NCI-H82 treated with DMSO at 0.1 percent for 48 hours (cell line): ENCODE measurements around the gene HS3ST5.

Experiments
- DNase-seq: peaks from one replicate; lab custom pipeline; 2025; ENCODE audit not compliant: unreplicated experiment; lab: John Stamatoyannopoulos, UW

Gene HS3ST5, protein sequence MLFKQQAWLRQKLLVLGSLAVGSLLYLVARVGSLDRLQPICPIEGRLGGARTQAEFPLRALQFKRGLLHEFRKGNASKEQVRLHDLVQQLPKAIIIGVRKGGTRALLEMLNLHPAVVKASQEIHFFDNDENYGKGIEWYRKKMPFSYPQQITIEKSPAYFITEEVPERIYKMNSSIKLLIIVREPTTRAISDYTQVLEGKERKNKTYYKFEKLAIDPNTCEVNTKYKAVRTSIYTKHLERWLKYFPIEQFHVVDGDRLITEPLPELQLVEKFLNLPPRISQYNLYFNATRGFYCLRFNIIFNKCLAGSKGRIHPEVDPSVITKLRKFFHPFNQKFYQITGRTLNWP

DNA sequence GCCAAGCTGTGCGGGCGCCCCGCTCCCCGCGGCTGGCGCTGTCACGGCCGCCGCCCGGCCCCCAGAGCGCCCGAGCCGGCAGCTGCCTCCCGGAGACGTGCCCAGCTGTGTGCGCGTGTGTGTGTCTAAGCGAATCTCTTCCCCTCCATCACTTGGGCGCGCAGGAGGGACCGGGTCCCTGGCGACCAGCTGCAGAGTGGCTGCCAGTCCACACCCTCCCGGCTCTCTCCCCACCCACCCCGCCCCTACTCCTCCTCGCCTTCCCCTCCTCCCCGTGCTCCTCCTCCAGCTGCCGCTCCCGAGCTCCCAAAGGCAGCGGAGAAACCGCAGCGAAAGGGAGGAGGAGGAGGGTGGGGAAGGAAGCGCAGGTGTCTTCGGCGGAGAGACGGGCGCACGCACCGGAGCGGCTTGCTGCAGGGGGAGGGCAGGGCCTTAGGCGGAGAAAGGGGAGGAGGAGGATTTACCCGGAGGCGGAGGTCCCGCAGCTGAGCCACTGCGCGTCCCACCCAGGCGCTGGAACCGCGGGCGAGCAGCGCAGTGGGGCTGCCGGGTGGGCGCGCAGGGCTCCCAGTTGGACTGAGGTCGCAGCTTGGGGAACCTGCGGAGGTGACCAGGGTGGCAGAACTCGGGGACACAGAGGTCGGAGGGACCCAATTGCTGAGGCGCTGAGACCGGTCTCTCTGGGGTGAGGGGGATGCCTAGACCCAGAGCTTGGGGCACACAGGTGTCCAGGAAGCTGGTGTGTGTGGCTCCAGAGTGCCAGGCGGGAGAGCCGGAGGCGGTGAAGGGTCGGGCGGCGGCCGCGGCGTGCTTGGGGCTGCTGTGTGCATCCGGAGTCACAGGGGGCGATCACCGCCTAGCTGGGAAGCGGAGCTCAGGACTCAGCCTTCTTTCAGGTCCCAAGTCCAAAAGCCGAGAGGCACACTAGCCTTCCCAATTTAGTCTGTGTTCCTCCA is at the start of gene HS3ST5:
HS3ST5 (minus strand) TSS at position 198 of the 956 bp plus-strand sequence. CDS start 280,178 bp downstream, outside the sequence.
- peak; percentile 11 for DNase-seq

DNA sequence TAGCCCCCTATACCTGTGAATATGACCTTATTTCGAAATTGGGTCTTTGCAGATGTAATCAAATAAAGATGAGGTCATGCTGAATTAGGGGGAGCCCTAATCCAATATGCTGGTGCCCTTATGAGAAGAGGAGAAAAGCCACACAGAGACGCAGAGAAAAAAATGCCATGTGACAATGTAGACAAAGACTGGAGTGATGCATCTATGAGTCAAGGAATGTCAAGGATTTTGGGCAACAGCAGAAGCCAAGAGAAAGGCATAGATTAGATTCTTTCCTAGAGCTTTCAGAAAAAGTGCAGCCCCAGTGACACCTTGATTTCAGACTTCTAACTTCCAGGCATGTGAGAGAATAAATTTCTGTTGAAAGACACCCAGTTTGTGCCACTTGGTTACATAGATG is 47.4 kb upstream of the HS3ST5 start:
- DNase-seq: no peak

- DNase-seq: no peak
Measured at GRCh38 chr6:114389111-114389510, 46.3 kb upstream of the HS3ST5 start.

DNA sequence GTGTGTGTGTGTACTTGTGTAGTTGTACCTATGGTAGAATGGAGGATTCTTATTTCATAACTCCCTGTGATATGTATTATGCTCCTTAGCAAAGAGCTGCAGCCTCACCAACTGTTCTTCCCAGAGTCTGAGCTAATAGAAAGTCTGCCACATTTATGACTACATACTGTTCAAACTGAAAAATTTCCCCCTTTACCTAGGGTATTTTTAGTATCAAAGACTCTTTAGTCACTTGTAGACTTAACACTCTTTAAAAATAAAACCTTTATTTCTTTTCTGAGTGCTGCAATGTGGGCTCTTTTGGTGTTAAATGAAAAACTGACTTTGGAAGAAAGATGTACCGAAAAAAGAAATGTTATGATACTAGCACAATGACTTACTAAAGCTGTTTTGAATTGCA is 39.6 kb upstream of the HS3ST5 start:
- DNase-seq: no peak

DNA sequence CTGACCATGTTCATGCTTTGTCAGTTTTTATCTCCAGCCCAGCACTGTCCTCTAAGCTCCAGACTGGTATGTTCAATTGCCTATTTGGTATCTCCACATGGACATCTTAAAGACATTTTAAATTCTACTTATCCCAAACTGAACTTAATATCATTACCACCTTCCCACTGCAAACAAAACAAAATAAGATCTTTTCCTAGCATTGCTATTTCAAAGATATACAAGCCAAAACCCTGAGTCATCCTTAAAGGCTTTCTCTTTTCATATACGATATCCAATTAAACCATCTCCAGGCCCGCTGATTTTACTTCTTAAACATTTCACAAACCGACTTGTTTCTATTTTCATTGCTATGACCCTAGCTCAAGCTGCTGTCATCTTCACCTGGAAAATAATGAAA is 35.1 kb upstream of the HS3ST5 start:
- DNase-seq: no peak

DNA sequence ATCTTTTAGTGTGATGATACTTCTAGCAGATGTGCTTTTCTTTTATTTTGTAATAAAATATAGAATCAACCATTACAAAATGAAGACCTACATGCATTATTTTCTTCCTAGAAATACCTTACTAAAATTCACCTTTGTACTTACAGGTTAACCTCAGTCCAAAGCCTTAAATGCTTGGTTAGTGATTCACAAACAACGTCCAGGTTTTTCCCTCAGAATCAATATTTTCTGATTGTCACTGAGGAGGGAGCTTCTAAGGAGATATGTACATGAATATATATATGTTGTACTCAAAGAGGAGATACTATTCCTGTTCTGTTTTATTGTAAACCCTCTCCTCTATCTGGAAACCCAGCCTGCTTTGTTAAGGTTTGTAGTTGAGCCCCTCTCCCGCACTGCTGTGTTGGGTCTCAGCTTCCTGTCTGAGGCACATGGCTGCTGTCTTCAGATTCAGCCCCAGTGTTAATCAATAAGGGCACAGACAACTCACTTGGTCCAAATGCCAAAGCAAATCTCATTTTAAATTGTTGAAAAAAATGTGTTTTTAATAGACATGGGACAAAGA is 33.9 kb upstream of the HS3ST5 start:
- no peak for DNase-seq

DNA sequence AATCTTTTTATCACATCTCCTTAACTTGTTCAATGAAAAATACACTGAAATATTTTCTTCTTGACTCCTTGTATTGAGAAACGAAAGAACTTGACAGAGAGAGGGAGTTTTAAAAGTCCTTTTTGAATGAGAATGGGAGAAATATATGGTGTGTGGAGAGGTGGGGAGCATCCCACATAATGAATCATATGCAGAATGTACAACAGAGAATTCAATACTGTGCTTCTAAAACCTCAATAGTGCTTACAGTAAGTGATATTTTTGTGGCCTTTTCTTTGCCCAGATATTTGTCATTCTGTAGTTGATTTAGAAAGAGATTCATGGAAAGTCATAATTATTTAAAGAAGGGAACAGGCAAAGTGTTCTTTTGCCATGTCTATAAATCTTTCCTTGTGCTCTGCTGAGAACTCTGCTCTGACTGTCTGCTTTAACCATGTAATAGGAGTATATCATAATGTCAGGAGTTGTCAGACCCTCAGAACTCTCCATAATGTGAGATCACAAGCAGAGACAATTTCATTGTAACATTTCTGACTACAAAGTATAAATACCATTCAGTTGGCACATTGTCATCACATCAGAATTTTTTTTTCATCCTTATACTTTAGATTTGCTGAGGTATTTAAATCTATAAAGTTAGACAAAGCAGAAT is 32.8 kb upstream of the HS3ST5 start:
- no peak for DNase-seq

GRCh38 chr6:114367315-114367961 is 24.6 kb upstream of the HS3ST5 start:
- no peak for DNase-seq

GRCh38 chr6:114366899-114367298 is 24.1 kb upstream of the HS3ST5 start:
- DNase-seq: no peak

- no peak for DNase-seq
Measured at GRCh38 chr6:114364301-114364700, 21.5 kb upstream of the HS3ST5 start.

- DNase-seq: no peak
Measured at GRCh38 chr6:114362957-114363356, 20.1 kb upstream of the HS3ST5 start.

GRCh38 chr6:114362396-114362795 is 19.6 kb upstream of the HS3ST5 start:
- no peak for DNase-seq

- DNase-seq: no peak
Measured at GRCh38 chr6:114361036-114361435, 18.2 kb upstream of the HS3ST5 start.

DNA sequence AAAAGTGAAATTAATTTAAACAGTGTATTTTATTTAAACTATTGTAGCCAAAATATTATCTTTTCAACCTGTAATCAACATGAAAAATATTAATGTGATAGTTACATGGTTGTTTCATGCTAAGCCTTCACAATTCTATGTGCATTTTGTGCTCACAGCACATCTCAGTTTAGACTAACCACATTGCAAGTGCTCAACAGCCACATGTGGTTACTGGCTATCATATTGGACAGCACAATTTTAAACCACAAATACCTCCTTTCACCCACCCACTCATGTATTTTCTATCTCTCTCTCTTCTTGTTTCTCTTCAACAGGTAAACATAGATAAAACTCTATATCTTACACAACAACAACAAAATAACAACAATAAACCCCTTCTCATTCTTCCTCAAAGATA is 12.5 kb upstream of the HS3ST5 start:
- no peak for DNase-seq

DNA sequence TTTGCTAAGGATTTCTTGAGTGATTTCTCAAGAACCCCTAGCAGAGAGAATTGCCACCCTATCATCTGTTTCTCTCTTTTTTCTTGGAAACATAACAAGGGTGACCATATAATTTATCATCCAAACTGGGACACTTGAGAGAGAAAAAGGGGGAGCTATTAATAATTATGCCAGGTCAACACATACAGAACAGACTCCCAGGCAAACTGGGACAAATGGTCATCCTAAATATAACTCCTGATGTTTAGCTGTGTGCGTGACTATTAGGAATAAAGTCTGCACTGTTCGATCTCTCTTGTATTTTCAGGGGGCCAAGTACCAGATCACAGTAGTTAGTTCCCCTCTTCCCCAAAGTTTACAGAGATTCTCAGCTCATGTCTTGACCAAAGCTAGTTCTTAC is 11.7 kb upstream of the HS3ST5 start:
- DNase-seq: no peak

- DNase-seq: no peak
Measured at GRCh38 chr6:114346451-114346850, 3.6 kb upstream of the HS3ST5 start.

DNA sequence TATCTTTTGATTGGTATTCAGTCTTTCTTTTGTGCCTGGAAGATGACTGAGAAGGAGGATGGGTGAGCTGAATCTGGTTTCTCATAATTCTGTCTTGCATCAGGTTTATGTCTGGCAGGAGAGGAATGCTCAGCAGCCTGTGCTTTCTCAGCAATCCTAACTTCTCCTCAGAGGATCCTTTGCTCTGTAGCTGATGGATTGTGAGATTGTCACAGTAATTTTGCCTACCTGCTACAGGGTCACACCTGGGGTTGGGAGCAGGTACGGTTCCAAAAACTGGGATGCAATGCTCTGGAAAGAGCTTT is 2.1 kb upstream of the HS3ST5 start:
- no peak for DNase-seq

DNA sequence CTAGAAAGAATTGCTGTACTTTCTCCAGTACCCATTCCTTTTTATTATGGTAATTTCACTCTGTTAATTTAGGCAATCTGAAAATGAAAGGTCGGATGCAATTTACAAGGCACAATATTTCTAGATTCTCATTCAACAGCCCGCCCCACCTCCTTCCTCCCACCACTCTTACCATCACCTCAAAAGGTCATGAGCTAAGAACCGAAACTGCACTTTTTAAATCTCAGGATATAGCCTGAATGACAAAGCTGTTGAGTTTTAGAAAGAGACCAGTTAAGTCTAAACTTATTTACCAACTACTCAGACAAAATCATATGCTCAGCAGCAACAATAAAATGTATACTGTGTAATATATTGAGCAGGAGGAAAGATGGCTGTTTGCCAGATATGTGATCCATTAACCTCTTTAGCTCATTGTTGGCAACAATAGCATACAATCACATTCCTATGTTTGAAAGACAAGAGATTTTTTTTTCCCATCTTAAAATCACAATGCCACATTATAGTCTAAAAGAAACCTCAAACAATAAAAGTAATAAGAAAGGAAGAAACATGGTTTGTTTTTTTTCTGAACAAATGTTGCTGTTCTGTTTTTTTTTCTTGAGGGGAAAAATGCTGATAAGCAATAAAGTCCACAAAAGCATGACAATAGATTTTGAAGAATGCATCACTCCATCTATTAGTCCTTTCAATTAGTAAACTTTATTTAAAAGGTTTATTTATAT is 1.6 kb upstream of the HS3ST5 start:
- no peak for DNase-seq

DNA sequence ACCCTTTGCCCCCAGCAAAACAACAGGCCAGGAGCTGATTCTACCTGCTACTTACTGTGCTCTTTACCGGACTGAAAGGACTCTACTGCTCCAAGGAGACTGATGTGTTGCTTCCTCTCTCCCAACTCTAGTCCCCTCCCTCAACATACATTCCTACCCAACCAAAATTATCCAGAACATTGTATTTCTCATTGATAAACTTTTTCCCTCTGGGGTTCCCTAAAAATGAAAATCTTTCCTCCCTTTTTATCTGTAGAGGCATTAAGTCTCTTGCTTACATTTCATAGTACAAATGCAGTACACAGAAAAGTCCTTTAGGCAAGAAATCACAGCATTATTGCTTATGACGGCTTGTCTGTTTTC is 940 bp upstream of the HS3ST5 start:
- no peak for DNase-seq

GRCh38 chr6:114342086-114342825 is 567 bp downstream of the HS3ST5 start:
- DNase-seq: no peak
